ENCODE results near the gene ULK4.

The ULK4 gene

GRCh38 chr3:41216422-41216821 lies 745.5 kb downstream of the ULK4 start:
- Histone ChIP-seq H3K9me3 (no peaks in the 10 kb centered on the region), H3K27ac (no peak overlapping the region), H3K4me3 (ENCODE audit: low read depth in 1 of 2, low read length in 1 of 2) (no peak overlapping the region), H3K36me3 (no peaks in the 10 kb centered on the region), H3K27me3 (no peaks in the 10 kb centered on the region), H3K4me1 (ENCODE audit: control insufficient read depth in 1 of 2, insufficient read depth in 1 of 2, low read depth in 1 of 2, low read length in 1 of 2) (peaks cover 46 to 63% of the 10 kb centered on the region in 2 experiments)
- no peak for TF ChIP-seq CTCF (IDR thresholded peaks at IDR 0.05)

- Histone ChIP-seq H3K4me1 (ENCODE audit: control insufficient read depth in 1 of 2, insufficient read depth in 1 of 2, low read depth in 1 of 2, low read length in 1 of 2) (peaks cover 28 to 42% of the 10 kb centered on the region in 2 experiments), H3K4me3 (ENCODE audit: low read depth in 1 of 2, low read length in 1 of 2) (no peak overlapping the region), H3K27me3 (no peaks in the 10 kb centered on the region), H3K36me3 (no peaks in the 10 kb centered on the region), H3K27ac (no peak overlapping the region), H3K9me3 (no peaks in the 10 kb centered on the region)
- no peak for TF ChIP-seq CTCF (IDR thresholded peaks at IDR 0.05)
These were observed 748.3 kb downstream of the ULK4 start for GRCh38 chr3:41213588-41213987.

- no peaks in the 10 kb centered on the region for H3K36me3 ChIP-seq
- TF ChIP-seq CTCF (IDR thresholded peaks at IDR 0.05), result no peak
- no peak overlapping the region for H3K27ac ChIP-seq
- H3K4me1 ChIP-seq (ENCODE audit: control insufficient read depth in 1 of 2, insufficient read depth in 1 of 2, low read depth in 1 of 2, low read length in 1 of 2), result peaks cover 43 to 44% of the 10 kb centered on the region in 2 experiments
- no peaks in the 10 kb centered on the region for H3K9me3 ChIP-seq
- H3K4me3 ChIP-seq (ENCODE audit: low read depth in 1 of 2, low read length in 1 of 2), result no peak overlapping the region
- no peaks in the 10 kb centered on the region for H3K27me3 ChIP-seq
These were observed 749.8 kb downstream of the ULK4 start for GRCh38 chr3:41212088-41212487.

GRCh38 chr3:41210966-41211365 lies 750.9 kb downstream of the ULK4 start:
- no peaks in the 10 kb centered on the region for H3K9me3 ChIP-seq
- H3K27me3 ChIP-seq, result no peaks in the 10 kb centered on the region
- TF ChIP-seq CTCF (IDR thresholded peaks at IDR 0.05), result no peak
- H3K27ac ChIP-seq, result no peak overlapping the region
- H3K4me1 ChIP-seq (ENCODE audit: control insufficient read depth in 1 of 2, insufficient read depth in 1 of 2, low read depth in 1 of 2, low read length in 1 of 2), result peaks cover 43 to 44% of the 10 kb centered on the region in 2 experiments
- H3K36me3 ChIP-seq, result no peaks in the 10 kb centered on the region
- H3K4me3 ChIP-seq (ENCODE audit: low read depth in 1 of 2, low read length in 1 of 2), result no peak overlapping the region

- Histone ChIP-seq H3K27ac (no peak overlapping the region), H3K9me3 (no peaks in the 10 kb centered on the region), H3K36me3 (no peaks in the 10 kb centered on the region), H3K27me3 (no peaks in the 10 kb centered on the region), H3K4me3 (ENCODE audit: low read depth in 1 of 2, low read length in 1 of 2) (no peak overlapping the region), H3K4me1 (ENCODE audit: control insufficient read depth in 1 of 2, insufficient read depth in 1 of 2, low read depth in 1 of 2, low read length in 1 of 2) (peaks cover 36 to 46% of the 10 kb centered on the region in 2 experiments)
- TF ChIP-seq CTCF (IDR thresholded peaks at IDR 0.05), result no peak
These were observed 752.3 kb downstream of the ULK4 start for GRCh38 chr3:41209646-41210045.

All from neutrophil (primary cell).